ENCODE data around the gene TNFRSF12A. TPM values are rescaled to one million over a fixed set of nuclear protein-coding genes. Genes with fewer than 3 reads are reported as not detected.

TNFRSF12A gene
- total RNA-seq, 4 donors from 2014 or later: 12.6 to 76.2 (median 24.0) TPM

- H3K27me3 ChIP-seq: peaks cover 18 to 32% of the 10 kb centered on the region in 2 donors
- intact Hi-C loops (cut with DNase I; ENCODE audit: low total_unique reads): no loop called here
- H3K27ac ChIP-seq: no peak within 1 kb of the TSS
Observed at GRCh38 chr16:3036726-3037315, 16.7 kb downstream of the TNFRSF12A start, which contains the start of gene BICDL2. TSS of gene BICDL2 (minus strand) at chr16:3036944. CDS start at chr16:3035496, 1,448 bp downstream.

GRCh38 chr16:3038256-3038655, 18.1 kb downstream of the TNFRSF12A start:
- no peak overlapping the region for H3K27ac ChIP-seq
- intact Hi-C loops (cut with DNase I; ENCODE audit: low total_unique reads): no loop called here
- no peak overlapping the region for H3K4me3 ChIP-seq
- no peaks in the 10 kb centered on the region for H3K4me1 ChIP-seq
- no peaks in the 10 kb centered on the region for H3K36me3 ChIP-seq
- peaks cover 18 to 36% of the 10 kb centered on the region in 2 donors for H3K27me3 ChIP-seq
- no peaks in the 10 kb centered on the region for H3K9me3 ChIP-seq
- DNase-seq: no peak
- TF ChIP-seq POLR2A (IDR thresholded peaks at IDR 0.05): no peak
- TF ChIP-seq CTCF (IDR thresholded peaks at IDR 0.05): no peak

More at GRCh38 chr16:3036726-3037315, 16.7 kb downstream of the TNFRSF12A start, which contains the start of gene BICDL2:
- no peaks in the 10 kb centered on the region for H3K36me3 ChIP-seq
- TF ChIP-seq POLR2A (IDR thresholded peaks at IDR 0.05) (no peak), CTCF (IDR thresholded peaks at IDR 0.05) (no peak)
- H3K9me3 ChIP-seq: no peaks in the 10 kb centered on the region
- no peak for DNase-seq
- H3K4me3 ChIP-seq: no peak within 1 kb of the TSS
- no peaks in the 10 kb centered on the region for H3K4me1 ChIP-seq

- no peak overlapping the region for H3K4me3 ChIP-seq
- no peaks in the 10 kb centered on the region for H3K36me3 ChIP-seq
- no peak for TF ChIP-seq CTCF (IDR thresholded peaks at IDR 0.05)
- TF ChIP-seq POLR2A (IDR thresholded peaks at IDR 0.05): no peak
- H3K27me3 ChIP-seq: peaks cover 18 to 42% of the 10 kb centered on the region in 2 donors
- H3K9me3 ChIP-seq: no peaks in the 10 kb centered on the region
- H3K27ac ChIP-seq: no peak overlapping the region
- no peak for DNase-seq
- H3K4me1 ChIP-seq: no peaks in the 10 kb centered on the region
- intact Hi-C loops (cut with DNase I; ENCODE audit: low total_unique reads): no loop called here
Observed at GRCh38 chr16:3038896-3039295, 18.7 kb downstream of the TNFRSF12A start.

- peaks cover 29 to 46% of the 10 kb centered on the region in 2 donors for H3K27me3 ChIP-seq
- H3K27ac ChIP-seq: no peak overlapping the region
- H3K9me3 ChIP-seq: no peaks in the 10 kb centered on the region
- peaks cover 0 to 16% of the 10 kb centered on the region in 2 donors for H3K4me1 ChIP-seq
- intact Hi-C loops (cut with DNase I; ENCODE audit: low total_unique reads): no loop called here
- TF ChIP-seq POLR2A (IDR thresholded peaks at IDR 0.05) (no peak), CTCF (IDR thresholded peaks at IDR 0.05) (no peak)
- DNase-seq: no peak
- H3K4me3 ChIP-seq: no peak overlapping the region
- no peaks in the 10 kb centered on the region for H3K36me3 ChIP-seq
Observed at GRCh38 chr16:3042376-3042775, 22.2 kb downstream of the TNFRSF12A start.

- no peak for TF ChIP-seq CTCF (IDR thresholded peaks at IDR 0.05)
- no peak for TF ChIP-seq POLR2A (IDR thresholded peaks at IDR 0.05)
- intact Hi-C loops (cut with DNase I; ENCODE audit: low total_unique reads): no loop called here
- no peak for DNase-seq
- H3K36me3 ChIP-seq: no peaks in the 10 kb centered on the region
- no peaks in the 10 kb centered on the region for H3K9me3 ChIP-seq
- H3K4me3 ChIP-seq: no peak overlapping the region
- no peak overlapping the region for H3K27ac ChIP-seq
- H3K27me3 ChIP-seq: peaks cover 29 to 37% of the 10 kb centered on the region in 2 donors
- H3K4me1 ChIP-seq: peaks cover 0 to 16% of the 10 kb centered on the region in 2 donors
Observed at GRCh38 chr16:3044708-3045107, 24.5 kb downstream of the TNFRSF12A start.
